Activated T-helper 9 cell treated with anti-CD3 and anti-CD28 coated beads, Interleukin-2, amount 50 U/mL, for 16 hours (primary cell): ENCODE measurements around the gene GRIA4.

ENCODE experiments used
- DNase-seq: peaks from one replicate; pipeline ENCODE4 v3.0.0-alpha.2; 2020; ENCODE audit warnings: low read depth

The GRIA4 gene

GRCh38 chr11:105789579-105790420, 179.9 kb downstream of the GRIA4 start:
- no peak for DNase-seq

- DNase-seq = no peak
Measured at GRCh38 chr11:105790840-105791239, 181.0 kb downstream of the GRIA4 start.

- no peak for DNase-seq
Measured at GRCh38 chr11:105793092-105793491, 183.2 kb downstream of the GRIA4 start.

- DNase-seq = no peak
Measured at GRCh38 chr11:105799263-105799662, 189.4 kb downstream of the GRIA4 start.

- DNase-seq = no peak
Measured at GRCh38 chr11:105799728-105800462, 190.0 kb downstream of the GRIA4 start.

- no peak for DNase-seq
Measured at GRCh38 chr11:105802390-105802789, 192.5 kb downstream of the GRIA4 start.

- DNase-seq = no peak
Measured at GRCh38 chr11:105811242-105811641, 201.4 kb downstream of the GRIA4 start.

- no peak for DNase-seq
Measured at GRCh38 chr11:105821372-105821771, 211.5 kb downstream of the GRIA4 start.

GRCh38 chr11:105821781-105822180, 211.9 kb downstream of the GRIA4 start:
- no peak for DNase-seq

- DNase-seq = no peak
Measured at GRCh38 chr11:105823495-105824033, 213.7 kb downstream of the GRIA4 start.

GRCh38 chr11:105824457-105825013, 214.7 kb downstream of the GRIA4 start:
- no peak for DNase-seq

- DNase-seq = no peak
Measured at GRCh38 chr11:105825141-105825540, 215.3 kb downstream of the GRIA4 start.

GRCh38 chr11:105827906-105828305, 218.0 kb downstream of the GRIA4 start:
- DNase-seq = no peak

GRCh38 chr11:105829084-105829483, 219.2 kb downstream of the GRIA4 start:
- no peak for DNase-seq

GRCh38 chr11:105834461-105834860, 224.6 kb downstream of the GRIA4 start:
- no peak for DNase-seq

- no peak for DNase-seq
Measured at GRCh38 chr11:105838668-105839384, 229.0 kb downstream of the GRIA4 start.

GRCh38 chr11:105840391-105840790, 230.5 kb downstream of the GRIA4 start:
- DNase-seq = no peak

GRCh38 chr11:105852403-105852802, 242.5 kb downstream of the GRIA4 start:
- no peak for DNase-seq

- no peak for DNase-seq
Measured at GRCh38 chr11:105854269-105854668, 244.4 kb downstream of the GRIA4 start.

GRCh38 chr11:105856954-105857353, 247.1 kb downstream of the GRIA4 start:
- DNase-seq = no peak

GRCh38 chr11:105857728-105858127, 247.9 kb downstream of the GRIA4 start:
- no peak for DNase-seq

- DNase-seq = no peak
Measured at GRCh38 chr11:105858841-105859240, 249.0 kb downstream of the GRIA4 start.
